Activated naive CD4-positive, alpha-beta T cell treated with anti-CD3 and anti-CD28 coated beads, Interleukin-2, amount 50 U/mL, for 72 hours (primary cell): ENCODE data around the gene CD101. TPM values are rescaled to one million over a fixed set of nuclear protein-coding genes. Genes with fewer than 3 reads are reported as not detected.

Experiments
- ATAC-seq, 2 donors: fragments of 150-1000 bp; cut with Tn5 transposase; 2 replicates each; pipeline ENCODE4 v1.10.0; 2021; ENCODE audit warnings: mild to moderate bottlenecking in 2 of 2, moderate library complexity in 2 of 2
- DNase-seq, 2 donors: peaks; one replicate each; pipeline ENCODE4 v3.0.0; 2021 to 2022; ENCODE audit warnings: low spot score in 2 of 2
- H3K27ac Mint-ChIP-seq, 2 donors: one replicate each; pipeline ENCODE4 v1.8.0; 2022; ENCODE audit warnings: mild to moderate bottlenecking in 2 of 2, mixed read lengths in 2 of 2
- H3K36me3 Mint-ChIP-seq, 2 donors: one replicate each; pipeline ENCODE4 v1.8.0; 2022; ENCODE audit warnings: mixed read lengths in 2 of 2
- H3K9me3 Mint-ChIP-seq, 2 donors: one replicate each; pipeline ENCODE4 v1.8.0; 2022; ENCODE audit warnings: mixed read lengths in 2 of 2
- total RNA-seq, 2 donors: library from RNA; stranded (reverse); gene quantifications; one replicate each; pipeline ENCODE4 v1.2.3, GENCODE V29; 2022

Gene CD101
- total RNA-seq, 2 donors from 2014 or later, result 0.09 to 1.3 TPM

GRCh38 chr1:116982319-116983004 lies 19.1 kb upstream of the CD101 start:
- no peak for ATAC-seq
- Mint-ChIP-seq H3K9me3 (peaks cover 0 to 3% of the 10 kb centered on the region in 2 donors), H3K36me3 (peaks cover 8 to 20% of the 10 kb centered on the region in 2 donors), H3K27ac (no peak overlapping the region)
- DNase-seq, result no peak

GRCh38 chr1:116983112-116983511 lies 18.4 kb upstream of the CD101 start:
- peaks cover 8 to 24% of the 10 kb centered on the region in 2 donors for H3K36me3 Mint-ChIP-seq
- no peak for DNase-seq
- ATAC-seq, result no peak
- no peak overlapping the region for H3K27ac Mint-ChIP-seq
- H3K9me3 Mint-ChIP-seq, result no peaks in the 10 kb centered on the region

GRCh38 chr1:116983678-116984077 lies 17.9 kb upstream of the CD101 start:
- ATAC-seq, result no peak
- peaks cover 8 to 29% of the 10 kb centered on the region in 2 donors for H3K36me3 Mint-ChIP-seq
- no peaks in the 10 kb centered on the region for H3K9me3 Mint-ChIP-seq
- DNase-seq, result no peak
- no peak overlapping the region for H3K27ac Mint-ChIP-seq

DNA sequence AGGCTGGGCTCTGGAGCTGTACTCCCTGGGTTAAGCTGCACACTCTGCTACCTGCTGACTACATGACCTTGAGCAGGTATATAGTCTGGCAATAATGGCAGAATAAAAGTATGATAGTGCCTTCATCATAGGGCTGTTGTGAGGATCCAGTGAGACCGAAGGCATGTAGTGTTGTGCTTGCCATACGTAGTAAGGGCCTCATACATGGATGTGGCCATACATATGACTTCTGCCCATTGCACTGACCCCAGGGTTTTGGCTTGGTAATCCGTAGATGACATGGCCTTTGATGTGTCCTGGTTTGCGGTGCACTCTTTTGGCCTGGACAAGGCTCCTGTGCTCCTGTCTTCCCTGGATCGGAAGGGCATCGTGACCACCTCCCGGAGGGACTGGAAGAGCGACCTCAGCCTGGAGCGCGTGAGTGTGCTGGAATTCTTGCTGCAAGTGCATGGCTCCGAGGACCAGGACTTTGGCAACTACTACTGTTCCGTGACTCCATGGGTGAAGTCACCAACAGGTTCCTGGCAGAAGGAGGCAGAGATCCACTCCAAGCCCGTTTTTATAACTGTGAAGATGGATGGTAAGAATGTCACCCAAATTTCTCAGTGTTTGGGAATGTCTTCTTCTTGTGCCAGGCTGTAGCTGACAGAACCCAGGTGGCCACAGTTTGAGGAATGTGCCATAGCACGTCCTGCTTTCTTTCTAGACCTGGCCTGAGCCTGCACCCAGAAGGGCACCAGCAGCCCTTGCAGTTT lies 17.0 kb upstream of the CD101 start:
- ATAC-seq (no peak), DNase-seq (no peak)
- peaks cover 8 to 30% of the 10 kb centered on the region in 2 donors for H3K36me3 Mint-ChIP-seq
- no peak overlapping the region for H3K27ac Mint-ChIP-seq
- H3K9me3 Mint-ChIP-seq, result no peaks in the 10 kb centered on the region

DNA sequence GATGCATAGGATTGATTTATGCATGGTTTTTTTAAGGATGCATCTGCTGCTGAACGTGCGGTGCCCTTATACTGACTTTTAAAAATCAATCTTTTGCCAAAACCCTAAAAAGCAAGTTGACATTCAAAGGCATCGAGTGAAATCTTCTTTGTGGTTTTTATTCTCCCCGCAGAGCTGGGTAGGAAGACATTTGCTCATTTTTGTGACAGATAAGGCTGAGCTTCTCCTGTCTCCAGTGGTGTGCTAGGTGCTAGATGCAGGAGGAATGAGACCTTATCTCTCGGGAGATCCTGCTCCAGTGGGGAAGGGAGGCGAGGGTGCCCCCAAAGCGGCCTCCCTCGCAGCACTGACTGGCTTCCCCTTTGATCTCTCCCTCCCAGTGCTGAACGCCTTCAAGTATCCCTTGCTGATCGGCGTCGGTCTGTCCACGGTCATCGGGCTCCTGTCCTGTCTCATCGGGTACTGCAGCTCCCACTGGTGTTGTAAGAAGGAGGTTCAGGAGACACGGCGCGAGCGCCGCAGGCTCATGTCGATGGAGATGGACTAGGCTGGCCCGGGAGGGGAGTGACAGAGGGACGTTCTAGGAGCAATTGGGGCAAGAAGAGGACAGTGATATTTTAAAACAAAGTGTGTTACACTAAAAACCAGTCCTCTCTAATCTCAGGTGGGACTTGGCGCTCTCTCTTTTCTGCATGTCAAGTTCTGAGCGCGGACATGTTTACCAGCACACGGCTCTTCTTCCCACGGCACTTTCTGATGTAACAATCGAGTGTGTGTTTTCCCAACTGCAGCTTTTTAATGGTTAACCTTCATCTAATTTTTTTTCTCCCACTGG lies 14.9 kb upstream of the CD101 start:
- ATAC-seq, result peak; percentile 65 to 74
- H3K27ac Mint-ChIP-seq, result peak overlapping the region; percentile 86 to 98

DNA sequence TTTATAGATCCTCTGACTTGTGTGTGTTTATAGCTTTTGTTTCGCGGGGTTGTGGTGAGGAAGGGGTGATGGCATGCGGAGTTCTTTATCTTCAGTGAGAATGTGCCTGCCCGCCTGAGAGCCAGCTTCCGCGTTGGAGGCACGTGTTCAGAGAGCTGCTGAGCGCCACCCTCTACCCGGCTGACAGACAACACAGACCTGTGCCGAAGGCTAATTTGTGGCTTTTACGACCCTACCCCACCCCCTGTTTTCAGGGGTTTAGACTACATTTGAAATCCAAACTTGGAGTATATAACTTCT lies 14.4 kb upstream of the CD101 start:
- Mint-ChIP-seq H3K27ac (peak overlapping the region; percentile 86 to 98), H3K36me3 (peaks cover 8 to 30% of the 10 kb centered on the region in 2 donors), H3K9me3 (no peaks in the 10 kb centered on the region)
- peak; percentile 73 to 81 for ATAC-seq
- DNase-seq, result peak in 1 of 2 donors; percentile 54

More for the DNA sequence above, 14.9 kb upstream of the CD101 start:
- peaks cover 8 to 30% of the 10 kb centered on the region in 2 donors for H3K36me3 Mint-ChIP-seq
- peak in 1 of 2 donors; percentile 38 for DNase-seq
- no peaks in the 10 kb centered on the region for H3K9me3 Mint-ChIP-seq

DNA sequence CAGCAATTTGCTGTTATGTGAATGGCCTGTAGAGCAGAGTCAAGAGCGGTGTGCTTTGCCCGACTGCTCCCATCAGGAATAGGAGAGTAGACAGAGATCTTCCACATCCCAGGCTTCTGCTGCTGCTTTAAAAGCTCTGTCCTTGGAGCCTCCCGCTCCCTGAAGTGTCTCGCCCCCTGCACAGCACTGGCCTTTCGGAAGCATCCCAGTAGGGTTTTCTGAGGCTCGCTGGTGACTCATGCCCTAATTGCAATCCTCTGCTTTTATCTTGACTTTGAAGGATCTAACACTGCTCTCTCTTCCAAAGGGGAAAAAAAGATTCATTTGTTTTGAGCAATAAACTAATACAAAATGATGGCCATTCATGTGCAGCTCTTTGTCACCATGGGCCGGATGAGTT lies 13.3 kb upstream of the CD101 start:
- DNase-seq (no peak), ATAC-seq (no peak)
- Mint-ChIP-seq H3K9me3 (peaks cover 0 to 4% of the 10 kb centered on the region in 2 donors), H3K27ac (no peak overlapping the region), H3K36me3 (peaks cover 8 to 40% of the 10 kb centered on the region in 2 donors)

DNA sequence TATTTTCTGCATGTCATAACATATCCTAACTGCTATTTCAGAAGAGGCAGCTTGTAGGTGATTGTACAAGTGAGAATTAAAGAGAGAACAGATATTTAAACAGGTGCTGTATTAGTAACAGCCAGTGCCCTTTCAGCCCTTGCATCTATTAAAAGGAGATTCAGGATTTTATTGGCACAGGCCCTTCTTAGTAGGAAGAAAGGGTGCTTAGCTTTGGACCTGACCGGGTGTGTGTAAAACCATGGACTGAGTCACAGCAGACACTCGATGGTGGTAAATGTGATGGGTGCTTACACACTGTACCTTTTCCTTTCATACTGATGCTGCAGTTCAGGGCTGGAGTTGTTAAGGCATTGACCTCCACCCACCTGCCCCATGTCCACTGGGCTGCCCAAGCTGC lies 12.7 kb upstream of the CD101 start:
- ATAC-seq (no peak), DNase-seq (no peak)
- H3K27ac Mint-ChIP-seq, result no peak overlapping the region
- H3K9me3 Mint-ChIP-seq, result peaks cover 0 to 4% of the 10 kb centered on the region in 2 donors
- H3K36me3 Mint-ChIP-seq, result peaks cover 8 to 42% of the 10 kb centered on the region in 2 donors

- peaks cover 8 to 37% of the 10 kb centered on the region in 2 donors for H3K36me3 Mint-ChIP-seq
- peaks cover 0 to 4% of the 10 kb centered on the region in 2 donors for H3K9me3 Mint-ChIP-seq
- no peak for DNase-seq
- no peak for ATAC-seq
- no peak overlapping the region for H3K27ac Mint-ChIP-seq
These were observed 11.7 kb upstream of the CD101 start for GRCh38 chr1:116989835-116990234.

DNA sequence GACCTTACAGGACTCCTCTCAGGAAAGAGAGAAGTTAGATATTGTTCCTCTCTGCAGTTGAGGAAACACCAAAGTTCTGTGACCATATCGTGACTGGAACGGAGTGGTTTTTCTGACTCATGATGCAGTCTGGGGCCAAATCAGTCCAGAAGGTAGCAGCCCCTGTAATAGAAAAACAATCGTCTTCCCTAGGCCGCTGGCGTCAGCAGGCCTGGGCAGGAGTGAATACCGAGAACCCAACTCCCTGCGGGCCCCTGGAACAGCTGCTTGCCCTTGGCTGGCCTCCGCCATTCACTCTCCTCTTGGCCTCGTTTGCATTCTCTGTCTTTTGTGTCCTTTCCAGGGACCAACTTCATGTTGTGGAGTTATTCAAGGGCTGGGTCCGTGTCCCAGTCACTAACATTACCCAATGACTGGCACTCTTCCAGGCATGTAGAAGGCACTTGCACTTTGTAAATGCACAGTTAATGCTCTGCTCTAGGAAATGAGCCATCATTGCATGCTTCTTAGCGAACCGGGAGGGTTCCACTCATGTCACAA lies 10.9 kb upstream of the CD101 start:
- ATAC-seq (no peak), DNase-seq (no peak)
- Mint-ChIP-seq H3K9me3 (peaks cover 0 to 9% of the 10 kb centered on the region in 2 donors), H3K36me3 (peaks cover 8 to 37% of the 10 kb centered on the region in 2 donors), H3K27ac (peak overlapping the region in 1 of 2 donors; percentile 57)

DNA sequence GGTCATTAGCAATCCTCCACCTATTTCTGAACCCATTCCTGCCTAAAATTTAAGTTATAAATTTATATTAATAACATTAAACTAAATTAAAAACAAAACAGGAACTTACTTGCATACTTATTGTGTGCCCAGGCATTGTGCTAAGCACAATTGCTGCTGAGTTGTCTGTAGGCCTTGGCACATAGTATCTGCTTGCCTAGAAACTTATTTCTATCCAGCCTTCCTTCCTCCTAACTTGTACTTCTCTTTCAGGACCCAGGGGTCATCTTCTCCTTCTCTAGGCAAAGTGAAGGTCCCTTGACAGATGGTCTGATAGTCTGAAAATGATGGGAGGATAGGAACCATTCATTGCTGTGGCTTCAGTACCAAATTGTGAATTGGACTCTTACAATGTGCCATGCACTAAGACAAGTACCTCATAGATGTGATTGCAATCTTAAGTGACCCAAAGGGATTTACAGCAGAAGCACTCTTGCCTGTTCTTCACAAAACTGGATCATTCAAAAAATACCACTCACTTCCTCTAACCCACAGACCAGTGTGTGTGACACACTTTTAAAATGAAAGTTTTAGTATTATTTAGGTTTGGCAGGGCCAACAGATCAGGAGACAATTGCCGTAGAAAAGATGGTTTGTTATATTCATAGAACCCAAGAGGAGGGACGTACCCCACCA lies 10.3 kb upstream of the CD101 start:
- DNase-seq, result no peak
- Mint-ChIP-seq H3K36me3 (peaks cover 8 to 34% of the 10 kb centered on the region in 2 donors), H3K27ac (peak overlapping the region; percentile 51 to 64), H3K9me3 (peaks cover 0 to 10% of the 10 kb centered on the region in 2 donors)
- peak in 1 of 2 donors; percentile 23 for ATAC-seq

GRCh38 chr1:116991918-116992317 lies 9.6 kb upstream of the CD101 start:
- H3K27ac Mint-ChIP-seq, result peak overlapping the region; percentile 51 to 64
- DNase-seq (no peak), ATAC-seq (no peak)
- peaks cover 5 to 27% of the 10 kb centered on the region in 2 donors for H3K36me3 Mint-ChIP-seq
- peaks cover 0 to 10% of the 10 kb centered on the region in 2 donors for H3K9me3 Mint-ChIP-seq

DNA sequence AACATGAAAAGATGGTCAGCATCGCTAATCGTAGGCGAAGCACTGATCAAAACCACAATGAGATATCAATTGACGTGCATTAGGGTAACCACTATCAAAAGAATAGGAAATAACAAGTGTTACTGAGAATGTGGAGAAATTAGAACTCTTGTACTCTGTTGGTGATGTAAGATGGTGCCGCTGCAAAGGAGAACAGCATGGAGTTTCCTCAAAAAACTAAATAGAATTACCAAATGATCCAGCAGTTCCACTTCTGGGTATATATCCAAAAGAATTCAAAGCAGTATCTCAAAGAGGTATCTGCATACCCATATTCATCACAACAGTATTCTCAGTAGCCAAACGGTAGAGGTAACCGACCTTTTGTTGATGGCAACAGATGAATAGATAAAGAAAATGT lies 8.3 kb upstream of the CD101 start:
- no peak for ATAC-seq
- Mint-ChIP-seq H3K27ac (no peak overlapping the region), H3K9me3 (peaks cover 0 to 10% of the 10 kb centered on the region in 2 donors), H3K36me3 (peaks cover 0 to 17% of the 10 kb centered on the region in 2 donors)
- DNase-seq, result no peak

DNA sequence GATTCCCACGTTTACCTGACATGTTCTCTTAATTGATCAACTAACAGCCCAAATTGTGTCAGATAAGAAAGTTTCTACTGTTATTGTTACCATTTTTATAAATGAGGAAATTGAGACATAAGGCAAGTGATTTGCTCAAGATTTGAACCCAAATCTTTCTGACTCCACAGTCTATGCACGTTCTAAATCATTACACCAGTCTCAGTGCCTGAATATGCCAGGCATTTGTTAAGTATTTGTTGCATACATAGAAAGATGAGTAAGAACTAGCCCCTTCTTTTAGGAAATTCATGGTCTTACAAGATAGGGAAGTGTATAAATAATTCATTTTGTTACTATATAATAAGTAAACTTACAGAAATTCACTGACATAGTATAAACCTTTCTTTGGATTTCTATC lies 7.1 kb upstream of the CD101 start:
- DNase-seq (no peak), ATAC-seq (no peak)
- H3K36me3 Mint-ChIP-seq, result peaks cover 0 to 12% of the 10 kb centered on the region in 2 donors
- H3K9me3 Mint-ChIP-seq, result peaks cover 0 to 10% of the 10 kb centered on the region in 2 donors
- H3K27ac Mint-ChIP-seq, result no peak overlapping the region

DNA sequence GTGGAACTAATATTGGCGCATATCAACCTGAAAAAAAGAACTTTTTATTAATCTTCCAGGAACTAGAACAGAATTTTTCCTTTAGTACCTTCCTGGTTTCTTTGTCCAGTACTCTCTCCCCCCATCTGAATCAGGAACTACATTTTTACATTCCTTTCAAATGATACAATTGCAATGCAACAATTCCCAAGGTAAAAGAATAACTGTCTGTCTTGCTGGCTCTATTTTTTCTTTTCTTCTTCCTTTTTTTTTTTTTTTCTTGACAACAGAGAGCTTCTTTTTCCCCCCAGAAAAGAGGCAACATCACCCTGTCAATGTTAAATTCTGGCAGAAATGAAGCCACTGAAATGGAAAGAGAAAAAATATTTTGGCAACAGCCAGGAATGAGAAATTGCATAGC lies 4.5 kb upstream of the CD101 start:
- no peak for DNase-seq
- Mint-ChIP-seq H3K9me3 (peaks cover 2 to 11% of the 10 kb centered on the region in 2 donors), H3K36me3 (peaks cover 3 to 14% of the 10 kb centered on the region in 2 donors), H3K27ac (no peak overlapping the region)
- no peak for ATAC-seq

- Mint-ChIP-seq H3K27ac (no peak overlapping the region), H3K9me3 (peaks cover 4 to 15% of the 10 kb centered on the region in 2 donors), H3K36me3 (peaks cover 7 to 14% of the 10 kb centered on the region in 2 donors)
- no peak for DNase-seq
- ATAC-seq, result no peak
These were observed 3.9 kb upstream of the CD101 start for GRCh38 chr1:116997636-116998035.
